H9 (cell line): ENCODE results near the gene POLD1. TPM values are rescaled to one million over a fixed set of nuclear protein-coding genes. Genes with fewer than 3 reads are reported as not detected.
A peak's percentile ranks its signal among the peaks of the same experiment; 100 is the strongest.

Experiments
- DNase-seq: peaks from one replicate; pipeline ENCODE4 v3.0.0-alpha.2; 2017
- H2AFZ ChIP-seq: one replicate; pipeline ENCODE4 v1.6.1; 2013; ENCODE audit warnings: mild to moderate bottlenecking, low read length, control low read depth, moderate library complexity
- H2AK5ac ChIP-seq: 2 replicates; pipeline ENCODE4 v1.6.1; 2013; ENCODE audit warnings: low read length, control low read depth, mixed read lengths; ENCODE audit not compliant: insufficient read length
- H2BK120ac ChIP-seq: one replicate; pipeline ENCODE4 v1.6.1; 2013; ENCODE audit warnings: low read depth, mild to moderate bottlenecking, low read length, control low read depth, inconsistent platforms; ENCODE audit not compliant: poor library complexity, severe bottlenecking
- H2BK12ac ChIP-seq: 2 replicates; pipeline ENCODE4 v1.6.1; 2013; ENCODE audit warnings: low read length, control low read depth, mixed read lengths, low read depth; ENCODE audit not compliant: insufficient read length
- H2BK15ac ChIP-seq: 2 replicates; pipeline ENCODE4 v1.6.1; 2013; ENCODE audit warnings: low read depth, low read length, control low read depth
- H2BK20ac ChIP-seq: one replicate; pipeline ENCODE4 v1.6.1; 2013; ENCODE audit warnings: low read depth, mild to moderate bottlenecking, low read length, control low read depth, inconsistent platforms; ENCODE audit not compliant: poor library complexity, severe bottlenecking
- H2BK5ac ChIP-seq: 2 replicates; pipeline ENCODE4 v1.6.1; 2013; ENCODE audit warnings: low read length, control low read depth, mixed read lengths; ENCODE audit not compliant: insufficient read length
- H3K14ac ChIP-seq: 2 replicates; pipeline ENCODE4 v1.6.1; 2013; ENCODE audit warnings: low read length, control low read depth; ENCODE audit not compliant: insufficient read depth
- H3K18ac ChIP-seq: 2 replicates; pipeline ENCODE4 v1.6.1; 2013; ENCODE audit warnings: low read depth, mild to moderate bottlenecking, mixed read lengths, low read length, control low read depth; ENCODE audit not compliant: insufficient read length
- H3K23ac ChIP-seq: 2 replicates; pipeline ENCODE4 v1.6.1; 2013; ENCODE audit warnings: low read length, control low read depth, mixed read lengths, low read depth; ENCODE audit not compliant: insufficient read length
- H3K23me2 ChIP-seq: 2 replicates; pipeline ENCODE4 v1.6.1; 2013; ENCODE audit warnings: low read depth, mild to moderate bottlenecking, mixed read lengths, low read length, control low read depth; ENCODE audit not compliant: insufficient read length, poor library complexity, severe bottlenecking
- H3K27ac ChIP-seq: 2 replicates; pipeline ENCODE4 v1.5.1; 2013; ENCODE audit warnings: low read length, control low read depth, mixed read lengths, low read depth; ENCODE audit not compliant: insufficient read length
- H3K27me3 ChIP-seq: 2 replicates; pipeline ENCODE4 v1.6.1; 2013; ENCODE audit warnings: low read length, control low read depth, inconsistent platforms; ENCODE audit not compliant: insufficient read depth
- H3K4ac ChIP-seq: 2 replicates; pipeline ENCODE4 v1.6.1; 2013; ENCODE audit warnings: low read depth, mild to moderate bottlenecking, control low read depth, inconsistent platforms, low read length, moderate library complexity
- H3K4me1 ChIP-seq: 2 replicates; pipeline ENCODE4 v1.6.1; 2013; ENCODE audit warnings: low read length, control low read depth, inconsistent platforms; ENCODE audit not compliant: insufficient read depth
- H3K4me2 ChIP-seq: 2 replicates; pipeline ENCODE4 v1.6.1; 2013; ENCODE audit warnings: low read length, control low read depth, mixed read lengths; ENCODE audit not compliant: insufficient read length, insufficient read depth
- H3K56ac ChIP-seq: 2 replicates; pipeline ENCODE4 v1.6.1; 2013; ENCODE audit warnings: low read depth, mild to moderate bottlenecking, mixed read lengths, low read length, control low read depth; ENCODE audit not compliant: insufficient read length
- H3K79me1 ChIP-seq: 2 replicates; pipeline ENCODE4 v1.6.1; 2013; ENCODE audit warnings: low read depth, mild to moderate bottlenecking, moderate library complexity, low read length, control low read depth, inconsistent platforms; ENCODE audit not compliant: insufficient read depth, poor library complexity, severe bottlenecking
- H3K79me2 ChIP-seq: 2 replicates; pipeline ENCODE4 v1.6.1; 2013; ENCODE audit warnings: low read length, control low read depth, inconsistent platforms; ENCODE audit not compliant: insufficient read depth
- H3K9ac ChIP-seq: 2 replicates; pipeline ENCODE4 v1.6.1; 2013; ENCODE audit warnings: low read length, control low read depth, mixed read lengths; ENCODE audit not compliant: insufficient read length; ENCODE audit errors: extremely low read depth
- H3K9me3 ChIP-seq: one replicate; pipeline ENCODE4 v1.6.1; 2013; ENCODE audit warnings: low read depth, low read length, inconsistent platforms; ENCODE audit not compliant: control insufficient read depth
- H3T11ph ChIP-seq: one replicate; pipeline ENCODE4 v1.6.1; 2013; ENCODE audit warnings: mild to moderate bottlenecking, low read length, control low read depth, inconsistent platforms
- H4K20me1 ChIP-seq: one replicate; pipeline ENCODE4 v1.6.1; 2013; ENCODE audit not compliant: control insufficient read depth, insufficient read length, insufficient read depth
- H4K5ac ChIP-seq: 2 replicates; pipeline ENCODE4 v1.6.1; 2013; ENCODE audit warnings: low read depth, mild to moderate bottlenecking, mixed read lengths, low read length, control low read depth; ENCODE audit not compliant: insufficient read length
- H4K8ac ChIP-seq: replicated peaks from 2 replicates; pipeline ENCODE4 v1.6.1; 2013; ENCODE audit warnings: low read length, control low read depth, mixed read lengths, low read depth; ENCODE audit not compliant: insufficient read length
- H4K91ac ChIP-seq: 2 replicates; pipeline ENCODE4 v1.6.1; 2013; ENCODE audit warnings: low read depth, mild to moderate bottlenecking, moderate library complexity, mixed read lengths, low read length, control low read depth; ENCODE audit not compliant: insufficient read length
- H3K27ac Mint-ChIP-seq, 3 experiments: 2 replicates in 2 of 3; 3 replicates in 1 of 3; pipeline ENCODE4 v1.8.0; 2020 to 2021; ENCODE audit warnings: mixed read lengths in 3 of 3, mild to moderate bottlenecking in 1 of 3, moderate library complexity in 1 of 3
- H3K27me3 Mint-ChIP-seq: 2 replicates; pipeline ENCODE4 v1.8.0; 2021; ENCODE audit warnings: low read depth, mild to moderate bottlenecking, moderate library complexity, mixed read lengths
- H3K36me3 Mint-ChIP-seq, 3 experiments: 2 replicates in 2 of 3; 3 replicates in 1 of 3; pipeline ENCODE4 v1.8.0; 2020 to 2021; ENCODE audit warnings: low read depth in 3 of 3, mixed read lengths in 3 of 3; ENCODE audit not compliant: insufficient read depth in 1 of 3
- H3K4me1 Mint-ChIP-seq, 2 experiments: 2 replicates each; pipeline ENCODE4 v1.8.0; 2020; ENCODE audit warnings: mixed read lengths in 2 of 2
- H3K4me3 Mint-ChIP-seq, 2 experiments: 2 replicates in 1 of 2; 3 replicates in 1 of 2; pipeline ENCODE4 v1.8.0; 2020 to 2021; ENCODE audit warnings: mild to moderate bottlenecking in 2 of 2, mixed read lengths in 2 of 2, moderate library complexity in 1 of 2
- H3K9me3 Mint-ChIP-seq, 2 experiments: 2 replicates in 1 of 2; 3 replicates in 1 of 2; pipeline ENCODE4 v1.8.0; 2020; ENCODE audit warnings: mild to moderate bottlenecking in 2 of 2, mixed read lengths in 2 of 2, moderate library complexity in 1 of 2
- WGBS: extraction: QIAGEN DNeasy Blood & Tissue Kit; methylation state at CpG from one replicate; pipeline ENCODE4 v1.1.7; 2013; ENCODE audit warnings: missing lambda C conversion rate, low lambda C conversion rate, mixed read lengths; ENCODE audit not compliant: insufficient read length; ENCODE audit errors: extremely low coverage; 5-methylcytosine and 5-hydroxymethylcytosine counted together
- total RNA-seq: library from RNA; stranded (reverse); gene quantifications from 2 replicates; pipeline ENCODE4 v1.2.1, GENCODE V29; 2021
- TF ChIP-seq, protein P1 (sequence below): fragments of 200-600 bp; sonication (generic); conservative IDR thresholded peaks from 3 replicates; pipeline ENCODE4 v1.8.0; 2021; ENCODE audit warnings: antibody characterized with exemption, mild to moderate bottlenecking

Gene POLD1
- total RNA-seq, 1 experiment from 2014 or later = 165 TPM

DNA sequence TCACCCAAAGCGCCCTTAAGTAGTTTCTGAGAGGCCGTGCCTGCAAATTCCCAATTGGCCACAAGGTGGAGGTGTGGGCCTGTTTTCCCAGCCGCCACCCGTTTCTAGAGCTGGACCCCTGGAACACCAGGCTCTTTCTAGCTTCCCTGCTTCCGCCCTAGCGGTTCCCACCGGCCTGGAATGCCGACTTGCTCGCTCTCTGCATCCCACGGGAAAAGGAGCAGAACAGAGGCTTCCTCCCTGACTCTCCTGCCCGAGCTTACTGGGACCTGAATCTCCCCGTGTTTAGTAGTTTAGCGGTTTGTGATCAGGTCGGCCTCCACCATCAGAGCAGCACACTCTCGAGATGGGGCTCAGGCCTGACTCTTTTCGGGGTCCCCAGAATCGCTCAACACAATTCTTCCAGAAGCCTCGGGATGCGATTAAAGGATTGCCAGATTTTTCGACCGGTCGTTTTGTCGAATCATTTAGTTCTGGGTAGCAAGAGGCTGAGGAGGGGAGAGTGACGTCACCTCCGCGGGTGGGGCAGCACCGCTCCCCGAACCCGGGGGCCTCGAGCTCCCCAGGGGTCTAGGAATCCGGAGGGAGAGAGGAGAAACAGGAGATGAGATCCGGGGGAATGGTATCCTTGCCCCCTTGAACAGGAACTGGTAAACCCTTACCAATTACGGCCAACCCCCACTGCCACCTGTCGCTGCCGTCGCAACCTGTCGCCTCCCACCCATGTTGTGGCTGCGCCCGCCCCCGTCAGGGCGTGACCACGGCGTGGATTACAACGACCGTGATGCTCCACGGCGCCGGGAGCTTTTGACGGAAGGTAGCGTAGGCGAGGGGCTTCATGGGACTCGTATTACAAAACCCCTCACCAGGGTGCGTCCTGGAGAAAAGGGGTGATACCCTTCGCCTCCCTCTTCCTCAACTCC is 26.7 kb upstream of the POLD1 start:
- Histone ChIP-seq H4K5ac (no peak overlapping the region), H2BK5ac (no peak overlapping the region), H2BK20ac (no peak overlapping the region), H4K91ac (no peak overlapping the region), H3K23me2 (no peaks in the 10 kb centered on the region), H3K4me2 (peak overlapping the region; percentile 38), H3T11ph (no peak overlapping the region), H2BK15ac (no peak overlapping the region), H2BK120ac (no peak overlapping the region), H4K20me1 (no peaks in the 10 kb centered on the region), H3K79me2 (no peaks in the 10 kb centered on the region), H3K18ac (no peak overlapping the region), H3K56ac (no peak overlapping the region), H4K8ac (no peak overlapping the region), H2BK12ac (no peak overlapping the region), H2AK5ac (no peak overlapping the region), H3K4me1 (peaks cover 2% of the 10 kb centered on the region; the same call in 1 of the 2 replicates), H3K14ac (peak overlapping the region; percentile 41; the same call in 1 of the 2 replicates), H3K79me1 (no peaks in the 10 kb centered on the region), H3K27me3 (no peaks in the 10 kb centered on the region), H3K9me3 (no peaks in the 10 kb centered on the region), H3K23ac (no peak overlapping the region), H3K27ac (no peak overlapping the region), H3K4ac (no peak overlapping the region), H3K9ac (no peak overlapping the region), H2AFZ (no peak overlapping the region)
- H3K27ac Mint-ChIP-seq = peak overlapping the region; percentile 34 to 72 (median 44); a peak in 2 of 7 replicates
- WGBS = no CpG with 5 or more reads among the region's 54 CpGs
- H3K27me3 Mint-ChIP-seq = peaks cover 11% of the 10 kb centered on the region
- peaks cover 8 to 16% of the 10 kb centered on the region in 2 experiments for H3K4me1 Mint-ChIP-seq
- H3K9me3 Mint-ChIP-seq = no peaks in the 10 kb centered on the region; a peak in 2 of 5 replicates
- TF ChIP-seq, protein P1, sequence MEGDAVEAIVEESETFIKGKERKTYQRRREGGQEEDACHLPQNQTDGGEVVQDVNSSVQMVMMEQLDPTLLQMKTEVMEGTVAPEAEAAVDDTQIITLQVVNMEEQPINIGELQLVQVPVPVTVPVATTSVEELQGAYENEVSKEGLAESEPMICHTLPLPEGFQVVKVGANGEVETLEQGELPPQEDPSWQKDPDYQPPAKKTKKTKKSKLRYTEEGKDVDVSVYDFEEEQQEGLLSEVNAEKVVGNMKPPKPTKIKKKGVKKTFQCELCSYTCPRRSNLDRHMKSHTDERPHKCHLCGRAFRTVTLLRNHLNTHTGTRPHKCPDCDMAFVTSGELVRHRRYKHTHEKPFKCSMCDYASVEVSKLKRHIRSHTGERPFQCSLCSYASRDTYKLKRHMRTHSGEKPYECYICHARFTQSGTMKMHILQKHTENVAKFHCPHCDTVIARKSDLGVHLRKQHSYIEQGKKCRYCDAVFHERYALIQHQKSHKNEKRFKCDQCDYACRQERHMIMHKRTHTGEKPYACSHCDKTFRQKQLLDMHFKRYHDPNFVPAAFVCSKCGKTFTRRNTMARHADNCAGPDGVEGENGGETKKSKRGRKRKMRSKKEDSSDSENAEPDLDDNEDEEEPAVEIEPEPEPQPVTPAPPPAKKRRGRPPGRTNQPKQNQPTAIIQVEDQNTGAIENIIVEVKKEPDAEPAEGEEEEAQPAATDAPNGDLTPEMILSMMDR = peak; percentile 90
- H3K36me3 Mint-ChIP-seq = peaks cover 0 to 8% (median 6%) of the 10 kb centered on the region in 3 experiments; a peak in 3 of 7 replicates
- H3K4me3 Mint-ChIP-seq = no peak overlapping the region
- peak; percentile 83 for DNase-seq
